DOHH2 (cell line): ENCODE data around the gene FAM3B.

Experiments used
- EZH2phosphoT487 ChIP-seq: fragments of 200-600 bp; sonication (generic); IDR thresholded peaks from 2 replicates; pipeline ENCODE4 v1.6.1; 2017; ENCODE audit warnings: borderline replicate concordance, mild to moderate bottlenecking, antibody characterized with exemption, low read length, moderate library complexity, mixed read lengths
- TF ChIP-seq, protein P1 (sequence below): fragments of 200-600 bp; sonication (generic); IDR thresholded peaks from one replicate; pipeline ENCODE4 v1.5.1; 2014; ENCODE audit warnings: antibody characterized with exemption, mild to moderate bottlenecking, low read depth, low read length; ENCODE audit not compliant: poor library complexity, severe bottlenecking

DNA sequence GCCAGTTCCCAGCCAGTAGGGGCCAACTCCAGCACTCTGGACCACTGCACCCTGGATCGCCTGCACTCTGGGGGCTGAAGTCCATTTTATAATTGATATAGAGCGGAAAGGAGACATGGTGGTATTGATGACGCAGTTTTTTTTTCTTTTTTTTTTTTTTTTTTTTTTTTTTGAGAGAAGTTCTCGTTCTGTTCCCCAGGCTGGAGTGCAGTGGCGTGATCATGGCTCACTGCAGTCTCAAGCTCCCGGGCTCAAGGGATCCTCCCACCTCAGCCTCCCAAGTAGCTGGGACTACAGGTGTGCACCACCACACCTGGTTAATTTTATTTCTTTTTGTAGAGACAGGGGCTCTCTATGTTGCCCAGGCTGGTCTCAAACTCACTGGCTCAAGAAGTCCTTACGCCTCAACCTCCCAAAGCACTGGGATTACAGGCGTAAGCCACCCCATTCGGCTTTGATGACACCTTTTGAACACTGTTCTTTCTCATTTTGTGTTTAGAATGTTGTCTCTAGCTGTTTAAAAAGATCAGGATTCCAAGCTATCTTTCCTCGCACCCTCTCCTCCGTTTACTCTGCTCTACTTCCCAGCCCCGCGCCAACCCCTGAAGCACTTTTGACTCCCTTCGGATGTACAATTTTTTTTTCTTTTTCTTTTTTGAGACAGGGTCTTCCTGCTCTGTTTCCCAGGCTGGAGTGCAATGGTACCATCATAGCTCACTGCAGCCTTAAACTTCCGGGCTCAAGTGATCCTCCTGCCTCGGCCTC, 46.2 kb downstream of the FAM3B start:
- TF ChIP-seq, protein P1, sequence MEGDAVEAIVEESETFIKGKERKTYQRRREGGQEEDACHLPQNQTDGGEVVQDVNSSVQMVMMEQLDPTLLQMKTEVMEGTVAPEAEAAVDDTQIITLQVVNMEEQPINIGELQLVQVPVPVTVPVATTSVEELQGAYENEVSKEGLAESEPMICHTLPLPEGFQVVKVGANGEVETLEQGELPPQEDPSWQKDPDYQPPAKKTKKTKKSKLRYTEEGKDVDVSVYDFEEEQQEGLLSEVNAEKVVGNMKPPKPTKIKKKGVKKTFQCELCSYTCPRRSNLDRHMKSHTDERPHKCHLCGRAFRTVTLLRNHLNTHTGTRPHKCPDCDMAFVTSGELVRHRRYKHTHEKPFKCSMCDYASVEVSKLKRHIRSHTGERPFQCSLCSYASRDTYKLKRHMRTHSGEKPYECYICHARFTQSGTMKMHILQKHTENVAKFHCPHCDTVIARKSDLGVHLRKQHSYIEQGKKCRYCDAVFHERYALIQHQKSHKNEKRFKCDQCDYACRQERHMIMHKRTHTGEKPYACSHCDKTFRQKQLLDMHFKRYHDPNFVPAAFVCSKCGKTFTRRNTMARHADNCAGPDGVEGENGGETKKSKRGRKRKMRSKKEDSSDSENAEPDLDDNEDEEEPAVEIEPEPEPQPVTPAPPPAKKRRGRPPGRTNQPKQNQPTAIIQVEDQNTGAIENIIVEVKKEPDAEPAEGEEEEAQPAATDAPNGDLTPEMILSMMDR = no peak
- no peak for TF ChIP-seq EZH2phosphoT487
